ENCODE measurements around the gene GSDME.
A peak's percentile ranks its signal among the peaks of the same experiment; 100 is the strongest.
"Not testable (repeated sequence)": the region's sequence is repeated elsewhere in the genome, so short reads cannot be mapped to it uniquely, and the experiment has no call there.

The GSDME gene

DNA sequence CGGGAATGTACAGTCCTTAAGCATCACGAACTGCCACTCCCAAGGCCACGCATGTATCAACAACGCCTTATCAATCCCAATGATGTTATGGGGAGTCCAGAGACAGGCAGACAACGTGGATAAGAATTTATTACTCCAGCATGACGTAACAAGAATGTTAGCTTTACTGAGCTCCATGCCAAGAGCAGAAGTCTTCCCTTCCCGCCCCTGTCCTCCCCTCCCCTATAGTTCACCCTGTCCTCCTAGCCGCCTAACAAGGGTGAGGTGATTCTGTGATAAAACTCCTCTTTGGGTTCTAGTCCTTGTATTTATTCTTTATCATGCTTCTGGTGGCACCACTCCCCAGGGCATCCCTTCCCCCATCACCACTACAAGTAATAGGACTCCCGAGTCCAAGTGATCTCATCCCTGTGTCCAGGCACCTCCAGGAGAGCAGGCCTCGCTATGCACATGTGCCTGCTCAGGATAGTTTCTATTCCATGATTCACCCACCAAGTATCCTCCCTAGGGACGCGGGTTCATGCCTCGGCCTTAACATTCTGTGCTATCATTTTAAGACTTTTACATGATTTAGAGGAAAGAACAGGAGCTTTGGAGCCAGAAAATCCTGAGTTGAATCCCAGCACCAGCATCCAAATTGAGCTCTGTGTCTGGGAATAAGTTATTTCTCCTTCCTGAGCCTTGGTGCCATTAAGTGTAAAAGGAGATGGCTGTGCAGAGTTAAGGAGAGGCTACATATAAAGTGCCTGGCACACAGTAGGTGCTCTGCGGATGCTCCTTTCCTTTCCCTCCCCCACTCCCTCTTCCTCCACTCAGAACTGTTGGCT, 15.4 kb downstream of the GSDME start:
- peak; percentile 99 for DNase-seq

GRCh38 chr7:24740871-24741270, 16.4 kb downstream of the GSDME start:
- no peak for DNase-seq

- DNase-seq = peak; percentile 29
Measured at GRCh38 chr7:24739306-24739705, 18.0 kb downstream of the GSDME start.

- DNase-seq = no peak
Measured at GRCh38 chr7:24738577-24738976, 18.7 kb downstream of the GSDME start.

- DNase-seq = no peak
Measured at GRCh38 chr7:24737281-24737680, 20.0 kb downstream of the GSDME start.

DNA sequence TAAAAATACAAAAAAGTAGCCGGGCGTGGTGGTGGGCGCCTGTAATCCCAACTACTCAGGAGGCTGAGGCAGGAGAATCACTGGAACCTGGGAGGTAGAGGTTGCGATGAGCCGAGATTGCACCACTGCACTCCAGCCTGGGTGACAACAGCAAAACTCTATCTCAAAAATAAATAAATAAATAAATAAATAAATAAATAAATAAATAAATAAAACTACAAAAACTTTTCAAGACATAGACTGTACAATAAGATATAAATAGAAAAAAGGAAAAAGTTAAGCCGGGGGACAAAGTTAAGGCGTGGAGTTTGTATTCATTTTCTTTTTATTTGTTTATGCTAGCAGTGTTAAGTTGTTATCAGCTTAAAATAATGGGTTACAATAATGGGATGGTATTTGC, 21.7 kb downstream of the GSDME start:
- not testable (repeated sequence) for DNase-seq

DNA sequence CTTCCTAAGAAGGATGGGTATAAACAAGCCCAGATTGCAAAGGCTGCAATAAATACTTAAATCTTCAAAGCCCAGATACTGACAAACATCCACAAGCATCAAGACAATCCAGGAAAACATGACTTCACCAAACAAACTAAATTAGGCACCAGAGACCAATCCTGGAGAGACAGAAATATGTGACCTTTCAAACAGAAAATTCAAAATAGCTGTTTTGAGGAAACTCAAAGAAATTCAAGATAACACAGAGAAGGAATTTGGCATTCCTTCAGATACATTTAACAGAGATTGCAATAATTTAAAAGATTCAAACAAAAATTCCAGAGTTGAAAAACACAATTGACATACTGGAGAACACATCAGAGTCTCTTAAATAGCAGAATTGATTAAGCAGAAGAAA, 23.0 kb downstream of the GSDME start:
- DNase-seq = no peak

DNA sequence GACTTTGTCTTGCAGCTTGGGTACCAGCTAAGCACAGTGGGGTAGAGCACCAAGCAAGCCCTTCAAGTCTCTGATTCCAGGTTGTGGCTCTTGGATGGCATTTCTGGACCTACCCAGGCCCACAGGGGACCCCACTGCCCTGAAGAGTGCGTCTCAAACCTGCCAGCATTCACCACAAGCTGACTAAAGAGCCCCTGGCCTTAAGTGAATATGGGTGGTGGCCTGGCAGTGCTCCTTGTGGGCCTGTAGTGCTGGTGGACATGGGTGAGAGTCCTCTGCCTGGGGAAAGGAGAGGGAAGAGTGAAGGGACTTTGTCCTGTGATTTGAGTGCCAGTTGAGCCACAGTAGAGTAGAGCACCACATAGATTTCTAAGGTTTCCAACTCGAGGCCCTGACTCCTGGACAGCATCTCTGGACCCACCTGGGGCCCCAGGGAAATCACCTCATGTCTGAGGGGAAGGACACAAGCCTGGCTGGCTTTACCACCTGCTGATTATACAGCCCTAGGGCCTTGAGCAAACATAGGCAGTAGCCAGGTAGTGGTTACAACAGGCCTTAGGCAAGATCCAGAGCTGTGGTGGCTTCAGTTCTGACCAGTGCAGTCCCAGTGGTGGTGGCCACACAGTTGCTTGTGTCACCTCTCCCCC, 23.7 kb downstream of the GSDME start:
- no peak for DNase-seq

DNA sequence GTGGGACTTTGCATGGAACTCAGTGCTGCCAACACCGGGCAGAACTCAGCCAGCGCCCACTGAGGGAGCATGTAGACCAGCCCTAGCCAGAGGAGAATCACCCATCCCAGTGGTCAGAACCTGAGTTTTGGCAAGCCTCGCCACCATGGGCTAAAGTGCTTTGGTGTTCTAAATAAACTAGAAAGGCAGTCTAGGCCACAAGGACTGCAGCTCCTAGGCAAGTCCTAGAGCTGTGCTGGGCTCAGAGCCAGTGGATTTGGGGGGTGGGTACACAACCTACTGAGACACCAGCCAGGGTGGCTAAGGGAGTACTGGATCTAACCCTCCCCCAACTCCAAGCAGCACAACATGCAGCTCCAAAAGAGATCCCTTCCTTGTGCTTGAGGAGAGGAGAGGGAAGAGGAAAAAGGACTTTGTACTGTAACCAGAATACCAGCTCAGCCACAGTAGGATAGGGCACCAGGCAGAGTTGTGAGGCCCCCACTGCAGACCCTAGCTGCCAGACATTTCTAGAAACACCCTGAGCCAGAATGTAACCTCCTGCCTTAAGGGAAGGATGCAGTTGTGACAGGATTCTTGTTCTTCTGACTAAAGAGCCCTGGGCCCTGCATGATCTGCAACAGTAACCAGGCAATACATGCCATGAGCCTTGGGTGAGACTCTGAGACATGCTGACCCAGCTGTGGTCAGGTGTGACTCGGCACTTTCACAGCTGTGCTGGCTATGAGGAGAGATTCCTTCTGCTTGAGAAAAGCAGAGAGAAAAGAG, 24.4 kb downstream of the GSDME start:
- DNase-seq = peak; percentile 80

DNA sequence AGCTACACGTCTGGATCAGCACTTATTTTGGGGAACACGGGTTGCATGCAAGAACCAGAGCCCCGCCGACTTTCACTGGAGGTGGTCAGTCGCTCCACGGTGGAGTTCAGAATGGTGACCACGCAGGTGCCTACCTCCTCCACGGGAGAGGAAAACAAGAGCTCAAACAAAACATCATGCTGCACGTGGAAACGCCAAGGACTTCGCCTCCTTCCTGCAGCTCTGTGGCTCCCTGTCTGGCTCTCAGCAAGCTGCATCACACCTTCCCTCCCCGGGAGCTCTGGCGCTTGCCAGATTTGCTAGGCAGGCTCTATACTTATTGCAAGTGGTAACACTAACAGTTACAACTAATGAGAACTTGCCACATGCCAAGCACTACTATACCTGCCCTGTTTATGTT, 26.0 kb downstream of the GSDME start:
- no peak for DNase-seq

DNA sequence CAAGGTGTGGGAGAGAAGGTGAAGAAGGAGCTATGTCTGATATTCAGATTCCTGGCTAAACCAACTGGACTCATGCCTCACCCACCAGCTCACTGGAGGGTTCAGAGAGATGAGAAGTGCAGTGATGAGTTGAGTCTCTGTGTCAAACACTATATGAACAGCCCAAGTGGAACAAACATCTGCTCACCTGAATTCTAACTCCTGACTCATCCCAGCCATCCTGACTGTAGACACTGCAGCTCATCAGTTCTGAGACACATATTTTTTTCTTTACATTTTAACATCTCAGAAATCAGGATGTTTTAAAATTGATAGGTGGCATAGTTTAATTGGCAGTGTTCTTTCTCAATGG, 27.3 kb downstream of the GSDME start:
- DNase-seq = no peak

DNA sequence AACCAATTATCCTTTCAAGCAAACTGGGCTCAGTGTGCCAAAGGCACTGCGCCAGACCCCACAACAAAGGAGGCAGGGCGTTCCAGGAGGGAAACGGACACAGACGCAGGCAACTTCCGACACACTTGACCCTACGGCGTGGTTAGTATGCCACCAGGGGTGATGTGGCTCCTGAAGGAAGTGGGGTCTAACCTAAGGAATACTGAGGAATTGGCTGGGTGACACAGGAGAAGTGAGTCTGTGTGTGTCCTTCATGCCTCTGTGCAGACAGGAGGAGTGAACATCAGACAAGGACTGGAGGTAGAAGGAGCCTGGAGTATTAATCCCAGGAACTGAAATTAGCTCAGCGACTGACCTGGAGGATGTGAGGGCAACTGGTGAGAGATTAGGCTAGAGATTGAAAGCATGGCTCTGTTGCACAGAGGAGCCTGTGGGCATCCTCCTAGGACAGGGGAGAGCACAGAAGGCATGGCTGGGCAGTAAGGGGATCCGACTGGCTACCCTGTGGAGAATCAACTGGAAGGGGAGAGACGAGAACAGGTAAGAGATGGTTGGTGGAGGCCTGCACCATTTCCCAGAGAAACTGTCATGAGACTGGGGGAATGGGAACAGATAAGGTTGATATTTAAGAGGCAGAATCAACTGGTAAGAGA, 27.8 kb downstream of the GSDME start:
- no peak for DNase-seq

DNA sequence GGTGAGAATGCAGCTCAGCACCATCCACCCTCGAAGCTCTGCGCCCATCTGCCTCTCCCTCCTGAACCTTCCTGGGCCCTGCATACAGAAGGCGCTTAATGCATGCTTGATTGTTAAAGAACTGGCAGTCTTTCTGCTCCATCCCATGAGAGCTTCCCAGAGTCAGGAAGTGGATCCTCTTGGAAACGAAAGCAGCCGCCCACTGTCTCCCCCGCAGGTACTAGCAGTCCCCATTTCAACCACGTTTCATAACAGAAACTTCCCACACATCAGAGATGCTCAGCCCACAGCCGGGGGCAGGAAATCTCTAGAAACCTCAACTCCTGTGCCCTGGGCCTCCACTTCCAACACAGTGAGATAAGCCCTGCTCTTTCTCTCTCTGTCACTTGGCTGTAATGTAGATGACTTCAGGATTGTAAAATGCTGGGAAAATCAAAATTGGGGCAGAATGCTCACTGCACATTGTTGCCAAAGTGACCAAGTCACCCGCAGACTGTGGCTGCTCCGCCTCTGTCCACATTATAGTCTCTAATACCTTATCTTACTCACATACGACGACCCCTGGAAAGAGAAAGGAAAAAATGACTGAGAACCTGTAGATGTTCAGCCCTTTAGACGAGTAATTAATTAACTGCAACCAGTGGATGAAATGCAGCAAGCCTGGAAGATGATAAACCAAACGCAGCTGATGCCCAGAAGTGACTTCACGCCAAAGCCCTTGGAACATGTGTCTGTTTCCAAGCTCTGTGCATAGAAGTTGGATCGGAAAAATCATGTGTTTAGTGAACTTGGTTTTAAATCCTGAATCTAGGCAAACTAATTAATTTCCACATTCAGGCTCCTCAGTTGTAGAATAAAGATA, 28.5 kb downstream of the GSDME start:
- no peak for DNase-seq

- DNase-seq = no peak
Measured at GRCh38 chr7:24728121-24728500, 29.2 kb downstream of the GSDME start.

DNA sequence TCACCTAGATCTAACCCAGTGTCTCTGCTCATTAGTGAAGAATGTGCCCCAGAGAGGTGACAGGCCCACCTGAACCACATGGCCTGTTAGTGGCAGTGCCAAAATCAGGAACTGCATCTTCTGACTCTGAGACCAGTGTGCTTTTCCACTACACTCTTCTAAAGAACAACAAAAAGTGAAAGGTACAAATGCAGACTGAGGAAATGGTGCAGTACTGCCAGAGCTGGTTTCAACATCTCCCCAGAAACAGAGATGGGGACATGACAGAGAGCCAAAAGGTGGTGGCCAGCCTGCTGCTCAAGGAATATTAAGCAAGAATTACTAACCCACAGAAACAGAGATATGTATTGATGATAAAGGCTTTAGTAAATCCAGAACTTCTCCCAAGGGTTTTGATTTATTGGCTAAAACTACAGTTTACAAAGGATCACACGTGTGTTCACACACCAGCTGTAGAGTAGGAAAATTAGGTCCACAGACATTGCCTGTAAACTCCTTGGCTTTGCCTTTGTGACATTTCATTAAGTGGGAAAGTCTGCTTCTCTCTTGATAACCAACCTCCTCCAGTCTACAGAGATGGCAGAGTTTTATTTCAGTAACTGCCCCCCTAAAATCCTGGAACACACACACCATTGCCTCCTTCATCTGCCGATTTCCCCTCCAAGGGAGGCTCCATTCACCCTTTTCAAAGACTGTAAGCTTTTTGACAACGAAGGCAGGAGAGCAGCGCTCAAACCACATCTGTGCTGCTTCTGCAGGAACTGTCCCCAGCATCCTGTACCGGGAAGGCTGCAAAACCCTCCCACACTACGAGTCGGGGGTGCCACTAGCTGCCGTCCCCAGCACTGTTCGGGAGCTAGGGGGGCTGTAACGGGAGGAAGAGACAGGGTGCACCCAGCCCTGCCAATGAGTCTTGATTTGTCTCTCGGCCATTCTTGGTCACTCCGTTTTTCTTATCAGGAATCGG, 29.8 kb downstream of the GSDME start:
- DNase-seq = no peak

DNA sequence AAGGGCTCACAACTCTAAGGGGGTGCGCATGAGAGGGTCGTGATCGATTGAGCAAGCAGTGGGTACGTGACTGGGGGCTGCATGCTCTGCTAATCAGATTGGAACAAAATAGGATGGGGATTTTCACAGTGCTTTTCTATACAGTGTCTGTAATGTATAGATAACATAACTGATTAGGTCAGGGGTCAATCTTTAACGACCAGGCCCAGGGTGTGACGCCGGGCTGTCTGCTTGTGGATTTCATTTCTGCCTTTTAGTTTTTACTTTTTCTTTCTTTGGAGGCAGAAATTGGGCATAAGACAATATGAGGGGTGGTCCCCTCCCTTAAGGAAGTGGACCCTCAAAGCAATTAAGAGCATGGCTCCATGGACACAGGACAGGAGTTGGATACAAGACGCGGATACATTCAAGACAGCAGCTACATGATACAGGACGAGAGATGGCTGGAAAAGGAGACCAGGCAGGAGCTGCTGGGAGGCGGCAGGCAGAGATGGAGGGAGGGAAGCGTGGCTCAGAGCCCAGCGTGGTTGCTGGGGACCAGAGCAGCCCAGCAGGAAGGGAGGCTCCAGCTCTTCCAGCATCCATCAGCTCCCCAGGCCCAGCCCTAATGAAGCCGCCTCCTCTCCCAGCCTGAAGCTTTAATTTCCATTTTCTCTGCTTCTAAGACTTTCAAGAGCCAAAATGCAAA, 31.6 kb downstream of the GSDME start:
- no peak for DNase-seq

GRCh38 chr7:24724451-24725190, 32.6 kb downstream of the GSDME start:
- DNase-seq = no peak

GRCh38 chr7:24723178-24723530, 34.1 kb downstream of the GSDME start:
- DNase-seq = no peak

DNA sequence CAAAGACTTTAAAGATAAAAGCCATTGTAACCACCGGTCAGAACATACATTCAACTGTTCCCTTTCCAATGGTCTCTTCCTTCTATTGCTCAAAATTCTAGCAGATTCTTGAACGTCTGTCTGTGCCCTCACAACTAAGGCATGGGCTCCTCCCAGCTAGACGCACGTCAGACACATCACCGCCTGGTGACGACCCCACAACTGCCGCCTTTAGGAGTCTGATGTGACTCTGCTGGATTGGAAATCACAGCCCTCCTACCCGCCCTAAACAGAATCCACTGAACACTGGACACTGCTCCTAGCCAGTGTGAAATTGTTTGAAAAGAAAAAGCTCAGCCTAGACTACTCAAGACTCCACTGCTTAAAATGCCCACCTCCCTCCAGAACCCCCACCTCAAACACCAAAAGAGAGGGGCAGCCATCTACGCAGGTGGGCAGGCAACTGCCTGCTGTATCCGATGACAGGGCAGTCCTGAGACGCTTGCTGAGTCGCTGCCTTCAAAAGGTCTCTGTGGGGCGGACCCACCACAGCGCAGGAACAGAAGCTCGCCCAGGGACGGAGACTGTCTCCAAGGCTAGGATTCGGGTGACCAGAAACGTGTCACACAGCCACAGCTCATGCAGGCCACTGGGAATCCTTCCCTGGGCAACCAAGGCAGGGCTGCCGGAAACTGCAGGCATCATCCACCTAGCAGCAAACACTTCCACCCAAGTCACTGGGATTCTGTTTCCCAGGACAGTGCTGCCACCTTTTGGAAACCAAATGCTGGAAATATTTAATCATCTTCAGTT, 34.7 kb downstream of the GSDME start:
- peak; percentile 54 for DNase-seq
